HG03064 (cell line): ENCODE data around the gene MMGT1.
"Not testable (repeated sequence)": the region's sequence is repeated elsewhere in the genome, so short reads cannot be mapped to it uniquely, and the experiment has no call there.

Experiments used
- ATAC-seq: cut with Tn5 transposase; IDR thresholded peaks from one replicate; pipeline ENCODE4 v1.9.1; 2021; ENCODE audit warnings: low read depth; ENCODE audit not compliant: unreplicated experiment

MMGT1 gene

DNA sequence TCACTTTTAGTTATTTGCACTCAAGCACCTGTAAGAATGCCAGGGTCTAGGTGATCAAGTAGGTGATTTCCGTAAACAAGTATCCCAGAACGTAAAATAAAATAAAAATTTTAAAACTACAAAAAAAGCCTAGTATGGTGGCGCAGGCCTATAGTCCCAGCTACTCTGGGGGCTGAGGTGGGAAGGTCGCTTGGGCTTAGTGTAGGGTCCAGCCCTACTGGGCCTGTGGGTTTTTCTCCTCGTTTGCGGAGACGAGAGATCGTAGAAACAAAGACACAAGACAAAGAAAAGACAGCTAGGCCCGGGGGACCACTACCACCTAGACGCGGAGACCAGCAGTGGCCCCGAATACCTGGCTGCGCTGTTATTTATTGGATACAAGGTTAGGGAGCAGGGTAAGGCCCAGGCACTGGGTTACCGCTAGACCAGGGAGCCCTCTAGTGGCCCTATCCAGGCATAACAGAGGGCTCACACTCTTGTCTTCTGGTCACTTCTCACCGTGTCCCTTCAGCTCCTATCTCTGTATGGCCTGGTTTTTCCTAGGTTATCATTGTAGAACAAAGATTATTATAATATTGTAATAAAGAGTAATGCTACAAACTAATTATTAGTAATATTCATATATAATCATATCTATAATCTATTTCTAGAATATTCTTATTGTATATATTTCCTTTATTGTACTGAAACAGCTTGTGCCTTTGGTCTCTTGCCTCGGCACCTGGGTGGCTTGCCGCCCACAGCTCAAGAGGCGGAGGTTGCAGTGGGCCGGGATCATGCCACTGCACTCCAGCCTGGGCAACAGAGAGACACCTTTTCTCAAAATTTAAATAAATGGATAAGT lies 41.9 kb downstream of the MMGT1 start:
- ATAC-seq, result no peak

DNA sequence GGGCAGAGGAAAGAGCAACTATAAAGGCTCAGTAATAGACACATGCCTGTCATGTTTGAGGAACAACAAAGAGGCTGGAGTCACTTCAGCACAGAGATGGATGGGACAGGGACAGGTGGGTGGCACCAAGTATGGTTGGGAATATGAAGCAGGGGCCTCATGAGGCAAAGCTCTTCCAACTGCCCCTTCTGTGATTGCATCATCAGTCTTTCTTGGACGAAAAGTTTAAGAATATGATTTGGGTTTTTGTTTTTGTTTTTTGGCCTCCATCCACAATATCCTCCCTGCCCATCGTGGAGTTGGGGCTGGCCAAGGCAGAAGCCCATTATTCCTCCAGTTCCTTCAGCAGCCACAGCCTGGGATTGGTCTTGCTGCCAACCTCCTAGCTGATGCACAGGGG lies 45.9 kb downstream of the MMGT1 start:
- ATAC-seq, result no peak

DNA sequence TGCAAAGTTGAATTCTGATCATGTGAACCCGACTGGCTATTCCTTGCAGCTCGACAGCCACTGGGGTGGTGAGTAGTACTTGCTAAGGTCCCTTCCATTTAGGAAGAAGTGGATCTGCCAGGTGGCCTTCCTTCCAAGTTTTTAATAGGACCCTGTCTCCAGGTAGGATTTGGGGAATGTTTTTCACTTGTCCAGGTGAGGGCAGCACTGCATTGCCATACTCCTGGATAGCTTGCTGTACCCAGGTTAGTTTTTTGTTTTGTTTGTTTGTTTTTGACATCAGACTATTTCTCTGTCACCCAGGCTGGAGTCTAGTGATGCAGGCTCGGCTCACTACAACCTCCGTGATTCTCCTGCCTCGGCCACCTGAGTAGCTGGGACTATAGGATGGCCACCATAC lies 50.4 kb downstream of the MMGT1 start:
- no peak for ATAC-seq

DNA sequence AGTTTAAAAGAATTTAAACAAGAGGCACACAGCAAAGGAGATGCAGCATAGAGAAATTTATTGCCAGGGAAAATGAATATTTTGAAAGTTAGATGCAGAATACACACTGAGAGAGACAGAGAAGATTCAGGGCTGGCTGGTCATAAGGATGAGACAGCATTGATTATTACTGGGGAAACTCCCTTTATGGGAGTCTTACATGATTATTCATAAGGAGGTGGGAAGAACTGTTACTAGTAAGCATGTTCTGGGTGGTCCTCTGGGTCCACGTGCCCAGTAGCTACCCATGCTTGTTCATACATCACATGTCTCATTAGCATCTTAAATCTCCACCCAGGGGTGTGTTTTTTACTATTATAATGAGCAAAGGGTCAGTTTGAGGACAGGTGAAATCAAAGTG lies 53.3 kb downstream of the MMGT1 start:
- ATAC-seq, result not testable (repeated sequence)

DNA sequence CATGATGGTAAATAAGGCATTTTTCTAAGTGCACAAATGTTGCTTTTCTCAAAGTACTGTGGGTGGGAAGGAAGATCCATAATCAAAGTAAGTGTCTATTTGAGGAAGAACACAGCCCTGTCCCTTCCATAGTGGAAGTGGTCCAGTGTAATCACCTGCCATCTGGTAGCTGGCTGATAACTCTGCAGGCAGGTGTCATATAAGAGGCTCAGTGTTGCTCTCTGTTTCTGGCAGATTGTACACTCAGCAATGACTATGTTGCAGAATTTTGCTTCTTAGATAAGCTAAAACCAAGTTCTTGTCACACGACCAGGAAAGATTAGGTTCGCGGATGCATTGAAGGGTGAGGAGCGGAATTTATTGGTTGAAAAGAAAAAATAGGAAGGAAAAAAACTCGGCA lies 59.4 kb downstream of the MMGT1 start:
- no peak for ATAC-seq
